GM23248 (cell line): Measurements from ENCODE around the gene SV2C.

Experiments used
- EZH2 ChIP-seq: fragments of 200-600 bp; sonication (generic); IDR thresholded peaks from 2 replicates; pipeline ENCODE4 v1.6.1; 2018; ENCODE audit warnings: antibody characterized with exemption, mild to moderate bottlenecking; ENCODE audit not compliant: insufficient read depth, poor library complexity, severe bottlenecking
- EZH2phosphoT487 ChIP-seq: fragments of 200-600 bp; sonication (generic); IDR thresholded peaks from 2 replicates; pipeline ENCODE4 v1.6.1; 2018; ENCODE audit warnings: antibody characterized with exemption, moderate library complexity, mild to moderate bottlenecking, low read depth; ENCODE audit not compliant: insufficient read depth

GRCh38 chr5:76264681-76265080 lies 181.5 kb downstream of the SV2C start:
- TF ChIP-seq EZH2 = no peak
- no peak for TF ChIP-seq EZH2phosphoT487
